Skeletal muscle tissue (tissue), 4 donors: ENCODE data around the gene SLC7A14. TPM values are rescaled to one million over a fixed set of nuclear protein-coding genes. Genes with fewer than 3 reads are reported as not detected.

Source experiments
- H3K27ac ChIP-seq: one replicate; pipeline ENCODE4 v1.7.0; 2013; ENCODE audit warnings: mild to moderate bottlenecking, low read depth, low read length, inconsistent platforms
- H3K27me3 ChIP-seq, 3 donors: one replicate each; pipeline ENCODE4 v1.7.0; 2013; ENCODE audit warnings: low read length in 3 of 3; ENCODE audit not compliant: control insufficient read depth in 3 of 3, insufficient read depth in 3 of 3
- H3K36me3 ChIP-seq, 3 donors: one replicate each; pipeline ENCODE4 v1.7.0; 2013; ENCODE audit warnings: low read length in 3 of 3; ENCODE audit not compliant: control insufficient read depth in 3 of 3, insufficient read depth in 3 of 3
- H3K4me1 ChIP-seq, 3 donors: one replicate each; pipeline ENCODE4 v1.7.0; 2013; ENCODE audit warnings: low read length in 3 of 3, mild to moderate bottlenecking in 3 of 3; ENCODE audit not compliant: control insufficient read depth in 3 of 3, insufficient read depth in 3 of 3
- H3K4me3 ChIP-seq, 3 donors: one replicate each; pipeline ENCODE4 v1.7.0; 2013; ENCODE audit warnings: low read length in 3 of 3
- H3K9ac ChIP-seq, 3 donors: one replicate each; pipeline ENCODE4 v1.7.0; 2013; ENCODE audit warnings: low read length in 3 of 3, mild to moderate bottlenecking in 3 of 3, moderate library complexity in 2 of 3, low read depth in 1 of 3
- H3K9me3 ChIP-seq, 3 donors: one replicate each; pipeline ENCODE4 v1.7.0; 2013; ENCODE audit warnings: low read length in 3 of 3; ENCODE audit not compliant: control insufficient read depth in 3 of 3
- total RNA-seq: library from RNA; depleted of rRNA; stranded (reverse); fragments of >200 nt; gene quantifications from one replicate; pipeline ENCODE4 v1.2.3, GENCODE V29; 2014
- donor health status: Osteomylitis.

SLC7A14 gene
- total RNA-seq, result not detected

DNA sequence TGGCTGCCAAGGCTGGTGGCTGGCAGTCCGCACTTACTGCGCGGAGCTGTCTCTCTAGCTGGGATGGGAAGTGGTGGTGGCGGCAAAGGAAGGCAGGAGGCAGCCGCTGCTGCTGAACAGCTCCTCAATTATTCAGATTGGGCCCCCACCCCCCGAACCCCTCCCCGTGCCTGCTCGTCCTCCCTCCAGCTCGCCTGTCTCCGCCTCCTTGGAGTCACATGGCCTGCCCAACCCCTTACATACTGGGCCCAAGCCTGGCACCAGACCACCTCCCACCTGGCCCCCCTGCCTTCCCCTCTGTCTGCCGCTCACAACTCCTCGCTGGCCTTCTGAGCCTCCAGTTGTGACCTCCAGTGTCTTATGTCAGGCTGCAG, at the start of gene SLC7A14:
Gene SLC7A14 (minus strand): TSS at position 139 of the 374 bp plus-strand sequence. CDS start 59,139 bp downstream, outside the sequence.
- Histone ChIP-seq H3K4me3 (no peak within 1 kb of the TSS), H3K4me1 (no peaks in the 10 kb centered on the region), H3K9ac (no peak within 1 kb of the TSS), H3K9me3 (no peaks in the 10 kb centered on the region), H3K36me3 (no peaks in the 10 kb centered on the region), H3K27ac (no peak within 1 kb of the TSS), H3K27me3 (peaks cover 28 to 32% (median 30%) of the 10 kb centered on the region in 3 donors)

DNA sequence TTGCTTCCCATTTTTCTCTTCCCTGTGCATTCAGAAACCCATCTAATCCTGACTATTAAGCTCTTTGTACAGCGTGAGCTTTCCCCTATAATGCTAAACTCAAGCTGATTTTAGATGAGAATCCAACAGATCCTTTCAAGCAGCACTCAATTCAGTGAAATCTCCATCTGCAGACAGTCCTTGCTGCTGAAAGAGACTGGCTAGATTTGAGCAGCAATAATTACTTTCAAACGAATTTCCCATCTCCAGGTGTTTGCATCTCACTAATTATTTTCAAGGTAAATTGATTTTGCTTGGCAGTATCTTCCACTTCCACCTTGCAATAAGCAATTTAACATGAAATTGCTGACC, 49.5 kb upstream of the SLC7A14 start:
- Histone ChIP-seq H3K27ac (no peak overlapping the region), H3K27me3 (no peaks in the 10 kb centered on the region), H3K9ac (no peak overlapping the region), H3K9me3 (no peaks in the 10 kb centered on the region), H3K4me3 (no peak overlapping the region), H3K4me1 (no peaks in the 10 kb centered on the region), H3K36me3 (no peaks in the 10 kb centered on the region)

DNA sequence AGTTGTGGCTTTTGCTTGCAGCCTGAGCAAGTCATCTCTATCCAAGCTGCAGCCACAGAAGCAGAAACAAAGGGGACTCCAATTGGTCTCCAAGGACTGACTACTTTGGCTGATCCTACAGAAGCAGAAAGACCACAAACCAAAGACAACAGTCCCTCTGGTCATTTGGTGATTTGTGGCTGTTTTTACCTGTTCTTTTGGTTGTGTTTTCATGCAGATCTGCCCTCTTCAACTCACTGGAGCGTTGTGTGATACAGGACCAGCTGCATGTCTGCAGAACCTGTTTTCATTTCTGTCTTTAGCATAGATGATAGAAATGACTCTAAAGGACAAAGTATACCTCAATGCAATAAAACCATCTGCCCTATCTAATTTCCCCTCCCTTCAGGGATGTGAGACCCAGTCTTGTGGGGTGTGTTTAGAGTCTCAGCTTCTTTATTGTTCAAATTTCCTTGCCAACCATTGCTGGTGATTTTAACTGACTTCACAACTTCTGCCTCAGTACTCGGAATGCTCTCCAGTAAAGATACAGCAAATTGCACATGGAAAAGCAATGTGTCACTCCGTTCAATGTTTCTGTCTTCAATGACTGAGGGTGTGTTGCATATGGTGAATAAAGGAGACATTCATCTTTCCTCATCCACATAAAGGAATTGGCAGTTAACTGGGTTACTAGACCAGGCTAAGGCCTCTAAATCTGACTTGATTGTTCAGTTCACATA, 48.9 kb upstream of the SLC7A14 start:
- no peaks in the 10 kb centered on the region for H3K9me3 ChIP-seq
- H3K4me1 ChIP-seq, result no peaks in the 10 kb centered on the region
- H3K36me3 ChIP-seq, result no peaks in the 10 kb centered on the region
- H3K27me3 ChIP-seq, result no peaks in the 10 kb centered on the region
- H3K4me3 ChIP-seq, result no peak overlapping the region
- no peak overlapping the region for H3K27ac ChIP-seq
- no peak overlapping the region for H3K9ac ChIP-seq

- Histone ChIP-seq H3K36me3 (no peaks in the 10 kb centered on the region), H3K9ac (no peak overlapping the region), H3K4me3 (no peak overlapping the region), H3K4me1 (no peaks in the 10 kb centered on the region), H3K27ac (no peak overlapping the region), H3K9me3 (no peaks in the 10 kb centered on the region), H3K27me3 (no peaks in the 10 kb centered on the region)
Measured at GRCh38 chr3:170633573-170633972, 47.7 kb upstream of the SLC7A14 start.

DNA sequence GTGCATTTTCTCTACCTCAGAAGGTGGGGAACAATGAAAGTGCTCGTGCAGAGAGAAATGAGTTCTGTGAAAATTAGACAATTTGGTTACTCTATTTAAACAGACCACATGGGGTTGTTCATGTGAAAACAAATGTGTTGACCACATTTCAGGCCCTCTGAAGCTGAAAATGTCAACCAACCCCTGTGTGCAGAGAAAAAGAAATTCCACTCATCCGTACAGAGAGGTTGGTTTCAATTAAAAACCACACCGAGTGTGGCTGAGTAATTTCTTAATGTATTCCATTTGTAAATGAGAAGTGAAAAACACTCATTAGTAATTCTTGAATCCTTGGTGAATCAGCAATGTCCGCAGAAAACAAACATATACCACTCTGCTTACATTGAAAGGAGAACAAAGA, 46.9 kb upstream of the SLC7A14 start:
- no peaks in the 10 kb centered on the region for H3K27me3 ChIP-seq
- no peak overlapping the region for H3K27ac ChIP-seq
- no peak overlapping the region for H3K4me3 ChIP-seq
- H3K36me3 ChIP-seq, result no peaks in the 10 kb centered on the region
- H3K4me1 ChIP-seq, result no peaks in the 10 kb centered on the region
- no peaks in the 10 kb centered on the region for H3K9me3 ChIP-seq
- H3K9ac ChIP-seq, result no peak overlapping the region

DNA sequence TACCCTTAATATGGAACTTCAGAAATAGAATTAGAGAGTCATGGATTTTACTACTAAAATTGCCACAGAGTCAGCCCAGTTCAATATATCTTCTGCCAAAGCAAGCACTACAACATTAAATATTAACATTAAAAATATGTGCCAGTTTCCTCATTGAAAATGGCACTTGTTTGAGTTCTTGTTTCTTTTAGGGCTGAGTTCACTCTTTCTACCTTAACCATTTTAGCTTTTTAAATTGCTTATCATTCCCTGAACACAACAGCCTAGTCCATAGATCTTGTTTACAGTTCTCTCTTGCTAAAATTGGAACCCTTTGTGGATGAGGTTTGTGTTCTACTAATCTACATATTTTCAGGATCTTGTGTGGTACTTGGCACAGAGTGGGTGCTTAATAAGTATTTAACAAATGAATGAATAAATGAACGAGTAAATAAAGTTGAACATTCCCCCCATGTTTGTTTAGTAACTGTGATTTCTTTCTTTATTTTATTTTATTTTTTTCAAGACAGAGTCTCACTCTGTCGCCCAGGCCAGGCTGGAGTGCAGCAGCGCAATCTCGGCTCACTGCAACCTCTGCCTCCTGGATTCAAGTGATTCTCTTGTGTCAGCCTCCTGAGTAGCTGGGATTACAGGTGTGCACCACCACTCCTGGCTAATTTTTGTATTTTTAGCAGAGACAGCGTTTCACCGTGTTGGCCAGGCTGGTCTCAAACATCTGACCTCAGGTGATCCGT, 46.0 kb upstream of the SLC7A14 start:
- Histone ChIP-seq H3K9me3 (no peaks in the 10 kb centered on the region), H3K9ac (no peak overlapping the region), H3K27ac (no peak overlapping the region), H3K4me3 (no peak overlapping the region), H3K27me3 (no peaks in the 10 kb centered on the region), H3K36me3 (no peaks in the 10 kb centered on the region), H3K4me1 (no peaks in the 10 kb centered on the region)

- Histone ChIP-seq H3K4me1 (no peaks in the 10 kb centered on the region), H3K27ac (no peak overlapping the region), H3K4me3 (no peak overlapping the region), H3K36me3 (no peaks in the 10 kb centered on the region), H3K9ac (no peak overlapping the region), H3K27me3 (no peaks in the 10 kb centered on the region), H3K9me3 (no peaks in the 10 kb centered on the region)
Measured at GRCh38 chr3:170623524-170623923, 37.6 kb upstream of the SLC7A14 start.

GRCh38 chr3:170622369-170623159, 36.7 kb upstream of the SLC7A14 start:
- no peak overlapping the region for H3K27ac ChIP-seq
- no peaks in the 10 kb centered on the region for H3K9me3 ChIP-seq
- H3K9ac ChIP-seq, result no peak overlapping the region
- no peaks in the 10 kb centered on the region for H3K27me3 ChIP-seq
- H3K4me3 ChIP-seq, result no peak overlapping the region
- no peaks in the 10 kb centered on the region for H3K36me3 ChIP-seq
- no peaks in the 10 kb centered on the region for H3K4me1 ChIP-seq

DNA sequence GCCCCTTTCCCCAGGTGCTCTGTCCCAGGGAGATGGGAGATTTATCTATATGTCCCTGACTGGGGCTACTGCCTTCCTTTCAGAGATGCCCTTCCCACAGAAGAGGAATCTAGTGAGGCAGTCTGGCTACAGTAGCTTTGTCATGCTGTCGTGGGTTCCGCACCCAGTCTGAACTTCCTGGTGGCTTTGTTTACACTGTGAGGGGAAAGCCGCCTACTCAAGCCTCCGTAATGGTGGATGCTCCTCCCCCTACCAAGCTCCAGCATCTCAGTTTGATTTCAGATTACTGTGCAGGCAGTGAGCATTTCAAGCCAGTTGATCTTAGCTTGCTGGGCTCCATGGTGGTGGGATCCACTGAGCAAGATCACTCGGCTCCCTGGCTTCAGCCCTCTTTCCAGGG, 35.4 kb upstream of the SLC7A14 start:
- no peaks in the 10 kb centered on the region for H3K9me3 ChIP-seq
- no peak overlapping the region for H3K4me3 ChIP-seq
- no peaks in the 10 kb centered on the region for H3K36me3 ChIP-seq
- no peaks in the 10 kb centered on the region for H3K4me1 ChIP-seq
- no peak overlapping the region for H3K9ac ChIP-seq
- no peaks in the 10 kb centered on the region for H3K27me3 ChIP-seq
- H3K27ac ChIP-seq, result no peak overlapping the region
